Heart left ventricle (tissue), 13 donors: Measurements from ENCODE around the gene NDUFS5.

ENCODE experiments used
- POLR2A ChIP-seq, 2 donors: fragments of 450-650 bp; IDR thresholded peaks; one replicate each; pipeline ENCODE4 v1.6.1; 2017; ENCODE audit warnings: antibody characterized with exemption in 2 of 2, mild to moderate bottlenecking in 2 of 2, moderate library complexity in 2 of 2
- TF ChIP-seq, protein P1 (sequence below), 12 donors: fragments of 200-600 bp; sonication (generic) in 4 of 12; IDR thresholded peaks; one replicate each; pipeline versions ENCODE4 v1.5.0 to v1.8.0; 2018 to 2022; ENCODE audit warnings: antibody characterized with exemption in 12 of 12, mild to moderate bottlenecking in 5 of 12
- donor health status: ischemic (EF 13 %, LVEDD 7.1; RV severe dilation, severe dysfunction).
- donor health status: DM: no; HTN: yes; CAD: no.
- donor health status: DM: no; HTN: no; CAD: no.
- donor health status: ischemic (EF 25% LVEDD 6.9; RV normal size, moderate dysfunction).
- donor health status: ischemic (EF 25% LVEDD 5.7; RV mildly dilated, moderate dysfunction).
- donor health status: ischemic (EF 35%, LVEDD 5.7; RV mildly dilated, moderate dysfunction).
- donor health status: nonischemic (EF 11% LVEDD 7.7; RV severe dilation, severe dysfunction).
- donor health status: DM: yes; HTN: yes; CAD: no.
- donor health status: PGD.
- donor health status: ischemic (EF 29% LVEDD 5.4; RV normal size, mild dysfunction).
- donor health status: nonischemic (EF 23%, LVEDD 6.1; RV moderate dilation, normal function).

DNA sequence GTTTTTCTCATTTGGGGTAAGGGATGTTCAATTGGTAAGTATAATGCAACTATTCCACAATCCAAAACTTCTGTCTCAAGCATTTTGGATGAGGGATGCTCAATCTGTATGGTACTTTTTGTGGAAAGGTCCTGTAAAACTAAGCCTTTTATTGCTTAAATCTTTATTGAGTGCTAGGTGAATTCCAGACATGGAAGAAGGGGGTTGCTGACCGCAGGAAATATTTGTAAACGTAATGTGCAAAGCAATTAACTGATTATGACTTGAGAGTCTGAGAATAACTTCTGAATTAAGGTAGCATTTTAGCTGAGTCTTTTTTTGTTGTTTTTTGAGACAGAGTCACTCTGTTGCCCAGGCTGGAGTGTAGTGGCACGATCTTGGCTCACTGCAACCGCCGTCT lies 32.0 kb upstream of the NDUFS5 start:
- TF ChIP-seq POLR2A (IDR thresholded peaks at IDR 0.05): no peak
- TF ChIP-seq, protein P1, sequence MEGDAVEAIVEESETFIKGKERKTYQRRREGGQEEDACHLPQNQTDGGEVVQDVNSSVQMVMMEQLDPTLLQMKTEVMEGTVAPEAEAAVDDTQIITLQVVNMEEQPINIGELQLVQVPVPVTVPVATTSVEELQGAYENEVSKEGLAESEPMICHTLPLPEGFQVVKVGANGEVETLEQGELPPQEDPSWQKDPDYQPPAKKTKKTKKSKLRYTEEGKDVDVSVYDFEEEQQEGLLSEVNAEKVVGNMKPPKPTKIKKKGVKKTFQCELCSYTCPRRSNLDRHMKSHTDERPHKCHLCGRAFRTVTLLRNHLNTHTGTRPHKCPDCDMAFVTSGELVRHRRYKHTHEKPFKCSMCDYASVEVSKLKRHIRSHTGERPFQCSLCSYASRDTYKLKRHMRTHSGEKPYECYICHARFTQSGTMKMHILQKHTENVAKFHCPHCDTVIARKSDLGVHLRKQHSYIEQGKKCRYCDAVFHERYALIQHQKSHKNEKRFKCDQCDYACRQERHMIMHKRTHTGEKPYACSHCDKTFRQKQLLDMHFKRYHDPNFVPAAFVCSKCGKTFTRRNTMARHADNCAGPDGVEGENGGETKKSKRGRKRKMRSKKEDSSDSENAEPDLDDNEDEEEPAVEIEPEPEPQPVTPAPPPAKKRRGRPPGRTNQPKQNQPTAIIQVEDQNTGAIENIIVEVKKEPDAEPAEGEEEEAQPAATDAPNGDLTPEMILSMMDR (IDR thresholded peaks at IDR 0.05): no peak
